T-helper 2 cell treated with Interferon-gamma antibody and Interleukin-4, amounts not matched to agents 100 ng/mL and 5 ng/mL, for 36 hours (primary cell): ENCODE measurements around the gene CCDC170. TPM values are rescaled to one million over a fixed set of nuclear protein-coding genes. Genes with fewer than 3 reads are reported as not detected.
"Not testable (repeated sequence)": the region's sequence is repeated elsewhere in the genome, so short reads cannot be mapped to it uniquely, and the experiment has no call there.

Experiments used
- intact Hi-C: fragments of 100-400 bp; cut with micrococcal nuclease; formaldehyde crosslinking; loops from one replicate; pipeline ENCODE4 v1.15.1; 2023
- total RNA-seq: library from RNA; stranded (reverse); gene quantifications from 2 replicates; pipeline ENCODE4 v1.2.3, GENCODE V29; 2022

CCDC170 gene
- total RNA-seq, 1 donor from 2014 or later = not detected

- intact Hi-C loops = no loop called here
Measured at GRCh38 chr6:151493161-151493803, 535 bp upstream of the CCDC170 start.

- intact Hi-C loops = no loop called here
Measured at GRCh38 chr6:151494235-151494935, 568 bp downstream of the CCDC170 start.

GRCh38 chr6:151494936-151495320 lies 1.1 kb downstream of the CCDC170 start:
- intact Hi-C loops = no loop called here

- intact Hi-C loops = no loop called here
Measured at GRCh38 chr6:151495380-151495779, 1.6 kb downstream of the CCDC170 start.

- intact Hi-C loops = no loop called here
Measured at GRCh38 chr6:151497905-151498304, 4.1 kb downstream of the CCDC170 start.

GRCh38 chr6:151498327-151498726 lies 4.5 kb downstream of the CCDC170 start:
- intact Hi-C loops = no loop called here

GRCh38 chr6:151499551-151499950 lies 5.7 kb downstream of the CCDC170 start:
- intact Hi-C loops = no loop called here

GRCh38 chr6:151501511-151502136 lies 7.8 kb downstream of the CCDC170 start:
- intact Hi-C loops = no loop called here

GRCh38 chr6:151502499-151502898 lies 8.7 kb downstream of the CCDC170 start:
- intact Hi-C loops = no loop called here

GRCh38 chr6:151506761-151507160 lies 12.9 kb downstream of the CCDC170 start:
- intact Hi-C loops = no loop called here

GRCh38 chr6:151509048-151509447 lies 15.2 kb downstream of the CCDC170 start:
- intact Hi-C loops = no loop called here

- intact Hi-C loops = no loop called here
Measured at GRCh38 chr6:151512481-151512880, 18.7 kb downstream of the CCDC170 start.

GRCh38 chr6:151514000-151514730 lies 20.3 kb downstream of the CCDC170 start:
- intact Hi-C loops = no loop called here

GRCh38 chr6:151518992-151519391 lies 25.2 kb downstream of the CCDC170 start:
- intact Hi-C loops = not testable (repeated sequence)

- intact Hi-C loops = no loop called here
Measured at GRCh38 chr6:151523034-151523433, 29.2 kb downstream of the CCDC170 start.

- intact Hi-C loops = no loop called here
Measured at GRCh38 chr6:151524059-151524458, 30.2 kb downstream of the CCDC170 start.

GRCh38 chr6:151534576-151534975 lies 40.8 kb downstream of the CCDC170 start:
- intact Hi-C loops = no loop called here

- intact Hi-C loops = no loop called here
Measured at GRCh38 chr6:151535476-151536187, 41.8 kb downstream of the CCDC170 start.

- intact Hi-C loops = no loop called here
Measured at GRCh38 chr6:151536188-151536479, 42.3 kb downstream of the CCDC170 start.

- intact Hi-C loops = no loop called here
Measured at GRCh38 chr6:151537556-151537955, 43.7 kb downstream of the CCDC170 start.

- intact Hi-C loops = no loop called here
Measured at GRCh38 chr6:151539506-151540268, 45.9 kb downstream of the CCDC170 start.
